Ammon's horn (tissue), 1 donor: ENCODE results near the gene JARID2.

Experiments
- DNase-seq: peaks from one replicate; pipeline ENCODE4 v3.0.0-alpha.2; 2016; ENCODE audit warnings: low spot score

The JARID2 gene

GRCh38 chr6:15376900-15377487 is 131.1 kb downstream of the JARID2 start:
- DNase-seq, result no peak

GRCh38 chr6:15378272-15378671 is 132.4 kb downstream of the JARID2 start:
- no peak for DNase-seq

DNA sequence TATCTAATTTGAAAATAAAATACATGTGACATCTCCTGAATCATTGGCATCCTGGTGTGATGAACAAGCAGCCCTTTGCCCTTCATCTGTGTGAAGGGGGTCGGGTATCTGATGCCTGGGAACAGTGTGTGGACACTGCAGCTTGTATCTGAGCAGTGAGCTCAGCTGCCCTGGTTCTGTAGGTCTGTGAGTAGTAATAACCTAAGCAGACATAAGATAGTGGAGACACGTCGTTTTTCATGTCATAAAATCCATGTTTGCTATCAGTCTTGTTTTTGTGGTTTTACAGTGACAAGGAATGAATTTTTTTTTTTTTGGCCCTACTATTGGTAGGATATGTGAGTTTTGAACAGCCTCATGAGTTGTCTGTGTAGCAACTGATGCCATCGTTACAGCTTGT is 133.0 kb downstream of the JARID2 start:
- no peak for DNase-seq

DNA sequence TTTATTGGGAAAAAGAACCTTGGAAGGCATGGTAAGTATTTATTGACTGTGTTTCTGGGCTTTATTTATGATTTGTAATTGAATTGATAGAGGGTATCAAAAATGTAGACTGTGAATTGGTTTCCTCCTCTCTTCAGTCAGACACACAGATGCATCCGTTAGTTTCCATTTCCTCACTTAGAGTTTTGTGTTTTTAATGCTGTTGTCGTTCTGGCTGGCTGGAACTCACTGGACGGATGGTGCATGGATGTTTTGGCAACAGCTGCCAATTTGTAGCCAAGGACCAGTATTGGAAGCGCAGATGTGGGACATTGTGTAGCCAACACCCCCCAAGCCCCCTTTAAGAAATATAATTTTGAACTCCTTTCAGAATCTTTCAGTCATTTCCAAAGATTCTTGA is 134.5 kb downstream of the JARID2 start:
- DNase-seq, result no peak

- DNase-seq, result no peak
Observed at GRCh38 chr6:15382089-15382488, 136.2 kb downstream of the JARID2 start.

DNA sequence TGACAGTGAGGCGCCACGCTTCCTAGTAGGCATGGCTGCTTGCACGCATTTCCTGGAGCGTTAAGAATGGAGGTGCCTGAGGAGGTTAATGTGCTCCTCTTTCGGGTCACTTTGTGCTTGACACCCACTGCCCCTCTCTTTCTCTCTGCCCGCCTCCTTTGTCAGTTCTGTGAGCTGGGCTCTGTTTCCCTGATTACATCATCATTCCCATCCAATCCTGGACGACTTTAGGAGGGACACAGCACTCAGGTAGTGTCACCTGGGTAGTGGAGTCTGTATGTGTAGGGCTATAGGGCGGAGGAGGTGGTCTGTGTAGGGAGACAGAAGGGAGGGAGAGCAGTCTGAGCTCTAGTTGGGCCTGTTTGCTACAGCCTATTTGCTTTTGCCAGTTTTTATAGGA is 136.8 kb downstream of the JARID2 start:
- DNase-seq, result no peak

- DNase-seq, result peak; percentile 41
Observed at GRCh38 chr6:15384901-15385300, 139.0 kb downstream of the JARID2 start.

DNA sequence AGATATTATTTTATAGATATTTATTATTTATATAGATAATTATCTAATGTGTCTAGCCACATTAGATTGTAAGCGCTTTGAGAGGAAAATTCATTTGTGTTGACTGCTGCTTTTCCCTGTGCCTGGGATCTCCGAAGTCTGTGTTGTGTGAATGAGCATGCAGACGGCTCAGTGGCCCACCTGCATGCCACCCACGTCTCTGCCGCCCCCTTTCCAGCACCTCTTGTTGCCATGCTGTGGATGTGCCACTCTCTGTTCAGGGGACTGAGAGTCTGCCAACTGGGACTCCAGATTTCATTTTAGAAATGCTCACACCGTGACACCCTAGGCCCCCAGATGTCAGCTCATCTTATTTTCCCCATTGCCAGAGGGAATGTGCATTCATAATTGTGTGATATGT is 139.7 kb downstream of the JARID2 start:
- no peak for DNase-seq

- DNase-seq, result no peak
Observed at GRCh38 chr6:15386110-15386755, 140.4 kb downstream of the JARID2 start.

DNA sequence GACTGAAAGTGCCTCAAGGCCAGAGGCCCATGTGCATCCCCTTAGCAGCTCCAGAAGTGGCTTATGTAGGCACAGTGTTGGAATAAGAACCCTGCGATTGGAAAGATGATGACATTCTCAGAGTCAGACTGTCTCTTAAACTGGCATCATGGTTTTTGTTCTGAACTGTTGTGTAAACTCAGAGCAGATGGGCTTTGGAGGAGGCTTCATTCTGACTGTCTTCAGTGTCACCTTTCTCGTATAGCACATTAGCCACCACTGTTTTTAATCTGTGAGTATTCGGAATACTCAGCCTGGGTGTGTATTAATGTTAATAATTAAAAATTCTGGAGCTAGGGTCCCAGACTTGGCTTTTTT is 140.9 kb downstream of the JARID2 start:
- no peak for DNase-seq

- no peak for DNase-seq
Observed at GRCh38 chr6:15387118-15387517, 141.2 kb downstream of the JARID2 start.

GRCh38 chr6:15389084-15389764 is 143.4 kb downstream of the JARID2 start:
- peak; percentile 61 for DNase-seq

DNA sequence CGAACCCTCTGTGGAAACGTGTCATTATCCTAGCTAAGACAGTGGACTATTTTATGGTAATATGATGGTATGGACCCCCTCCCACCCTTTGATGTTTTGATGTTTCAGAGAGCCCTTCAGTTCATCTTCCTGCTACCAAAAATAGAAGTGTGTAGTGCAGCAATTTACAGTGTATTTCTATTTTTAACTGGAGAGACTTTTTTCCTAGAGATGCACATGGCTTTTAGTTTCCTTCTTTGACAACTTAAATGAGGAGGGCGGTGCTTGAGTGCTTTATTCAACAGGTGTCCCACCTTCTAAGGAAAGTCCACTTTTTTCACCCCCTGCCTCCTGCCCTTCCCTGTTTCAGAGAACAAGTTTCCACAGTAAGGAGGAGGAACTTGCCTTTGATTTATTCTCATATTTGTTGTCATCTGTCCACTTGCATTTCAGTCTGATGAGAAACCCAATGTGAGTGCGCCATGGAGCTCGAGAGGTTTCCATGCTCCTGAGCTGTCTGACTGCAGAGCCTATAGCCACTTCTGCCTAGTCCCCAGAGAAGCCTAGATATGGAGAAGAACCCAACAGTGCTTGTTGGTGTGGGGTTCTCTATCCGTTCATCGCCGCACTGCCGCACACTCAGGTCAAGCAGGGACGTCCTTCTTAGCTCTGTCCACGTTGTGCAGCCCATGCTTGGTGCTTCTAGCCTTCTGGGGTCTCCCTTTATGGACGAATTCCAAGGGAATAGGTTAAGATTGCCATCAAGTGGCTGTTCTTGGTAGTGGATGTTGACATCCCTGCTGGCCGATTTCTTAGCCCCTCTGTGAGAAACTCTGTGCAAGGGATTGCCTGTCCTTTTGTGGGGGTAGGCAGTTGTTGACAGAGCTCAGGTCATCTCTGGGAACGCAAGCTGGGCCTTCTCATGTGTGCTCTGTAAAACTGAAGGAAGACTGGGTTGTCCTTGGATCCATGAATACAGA is 144.2 kb downstream of the JARID2 start:
- peak; percentile 58 for DNase-seq

DNA sequence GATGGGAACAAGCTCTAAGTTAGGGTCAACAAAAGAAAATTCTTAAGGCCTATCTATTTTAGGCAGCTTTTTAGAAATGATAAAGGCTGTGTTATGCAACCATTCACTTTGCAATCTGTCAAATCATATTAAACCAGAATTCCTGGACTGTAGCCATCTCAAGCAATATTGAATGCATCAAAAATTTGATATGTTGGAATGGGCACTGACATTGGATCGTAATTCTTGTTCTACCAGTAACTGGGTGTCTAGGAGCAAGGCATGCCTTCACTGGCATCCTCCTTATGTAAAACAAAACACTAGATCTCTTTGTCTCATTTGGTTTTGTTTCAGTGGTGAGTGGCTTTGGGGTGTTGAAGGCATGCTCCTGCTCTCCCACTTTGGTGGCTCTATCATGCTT is 145.6 kb downstream of the JARID2 start:
- no peak for DNase-seq

DNA sequence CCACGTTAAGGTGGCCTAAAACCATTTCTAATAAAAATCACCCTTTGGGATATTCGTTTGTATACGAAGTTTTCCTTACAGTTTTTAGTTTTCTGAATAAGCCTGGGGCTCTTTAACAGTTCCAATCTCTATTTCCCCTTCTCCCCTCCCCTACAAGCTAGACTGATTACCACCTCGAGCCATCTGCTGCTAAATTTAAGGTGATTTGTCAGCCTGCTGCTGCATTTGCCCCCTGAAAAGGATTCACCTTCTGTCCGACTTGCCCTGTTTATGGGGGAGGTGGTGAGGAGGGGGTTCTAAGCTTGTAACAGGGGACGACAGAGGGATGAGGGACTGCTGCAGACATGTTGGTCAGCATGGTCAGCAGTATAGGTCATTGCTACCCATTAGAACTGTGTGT is 146.3 kb downstream of the JARID2 start:
- DNase-seq, result no peak

DNA sequence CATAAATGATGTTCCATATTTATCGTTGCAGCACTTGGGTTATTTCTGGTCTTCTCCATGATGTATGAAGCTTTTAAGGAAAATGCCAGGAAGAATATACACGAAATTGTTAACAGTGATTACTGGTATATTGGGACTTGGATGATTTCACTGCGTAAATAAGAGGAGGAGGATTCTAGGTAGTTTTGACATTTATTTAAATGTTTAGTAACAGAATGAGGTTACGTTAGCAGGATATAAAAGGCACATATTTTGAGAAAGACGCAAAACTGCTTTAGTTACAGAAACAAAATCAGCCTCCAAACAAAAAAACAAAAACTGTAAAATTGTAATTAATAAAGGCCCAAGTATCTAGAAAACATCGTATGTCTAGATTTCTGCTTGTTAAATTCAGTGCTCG is 147.7 kb downstream of the JARID2 start:
- DNase-seq, result no peak

DNA sequence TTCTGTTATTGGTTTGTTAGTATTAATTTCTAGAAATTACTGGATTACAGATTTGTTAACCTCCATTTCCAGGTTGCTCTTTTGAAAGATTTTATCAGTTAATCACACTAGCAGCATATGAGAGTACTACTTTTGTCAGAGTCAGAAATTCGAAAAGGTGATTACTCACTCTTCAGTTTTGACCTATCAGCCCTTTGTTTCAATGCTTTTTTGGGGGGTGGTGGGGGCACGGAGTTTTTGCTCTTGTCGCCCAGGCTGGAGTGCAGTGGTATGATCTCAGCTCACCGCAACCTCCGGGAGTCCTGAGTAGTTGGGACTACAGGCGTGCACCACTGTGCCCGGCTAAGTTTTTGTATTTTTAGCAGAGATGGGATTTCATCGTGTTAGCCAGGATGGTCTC is 149.2 kb downstream of the JARID2 start:
- DNase-seq, result no peak

DNA sequence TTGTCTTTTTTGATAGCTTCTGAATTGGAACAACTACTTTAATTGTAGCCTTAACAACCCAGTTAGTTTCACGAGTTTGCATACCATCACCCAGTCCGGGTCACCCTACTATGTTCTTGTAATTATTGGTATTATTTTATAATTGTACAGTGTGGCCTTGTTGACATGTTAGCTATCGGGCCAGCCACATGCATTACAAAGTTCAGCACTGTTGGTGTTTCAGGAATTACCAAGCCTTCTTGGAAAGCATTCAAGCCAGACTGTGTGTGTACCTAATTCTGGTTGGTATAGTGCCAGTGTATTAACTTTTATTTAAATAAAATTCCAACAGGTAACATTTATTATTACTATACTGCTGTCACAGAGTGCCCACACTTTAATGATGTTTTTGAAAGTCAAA is 150.9 kb downstream of the JARID2 start:
- DNase-seq, result no peak

DNA sequence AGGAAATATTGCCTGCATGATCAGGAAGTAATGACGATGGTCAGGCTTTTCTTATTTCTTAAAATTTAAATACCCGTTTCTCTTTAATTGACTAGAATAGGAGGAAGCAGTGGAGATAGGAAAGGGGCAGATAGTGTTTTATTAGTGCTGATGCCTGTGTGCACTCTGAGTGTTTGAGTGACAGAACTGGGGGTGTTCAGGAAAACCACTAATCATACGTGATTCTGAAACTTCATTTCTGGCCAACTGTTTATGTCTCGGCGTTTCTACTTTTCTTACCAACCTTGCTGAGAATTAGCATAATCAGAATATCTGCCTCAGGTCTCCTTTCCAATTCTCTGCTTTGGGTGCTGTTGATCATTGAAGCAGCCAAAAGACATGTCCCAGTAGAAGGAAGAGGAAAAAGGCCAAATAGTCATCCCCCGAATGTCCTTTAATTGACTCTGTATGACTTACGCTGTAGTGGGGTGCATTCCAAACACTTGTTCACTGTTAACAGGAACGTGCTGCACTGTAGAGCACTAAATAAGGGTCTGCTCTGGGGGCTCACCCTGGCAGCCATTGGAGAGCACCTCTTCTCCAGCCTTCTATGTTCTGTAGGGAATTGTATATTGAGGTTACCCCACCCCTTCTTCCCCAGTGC is 152.9 kb downstream of the JARID2 start:
- DNase-seq, result no peak

- peak; percentile 90 for DNase-seq
Observed at GRCh38 chr6:15399641-15400470, 154.0 kb downstream of the JARID2 start.

GRCh38 chr6:15400572-15401004 is 154.7 kb downstream of the JARID2 start:
- DNase-seq, result peak; percentile 94
